NCI-H510A treated with DMSO at 0.1 percent for 48 hours (cell line): Measurements from ENCODE around the gene CD55.

Experiments
- DNase-seq: peaks from one replicate; lab custom pipeline; 2025; lab: John Stamatoyannopoulos, UW

The CD55 gene

DNA sequence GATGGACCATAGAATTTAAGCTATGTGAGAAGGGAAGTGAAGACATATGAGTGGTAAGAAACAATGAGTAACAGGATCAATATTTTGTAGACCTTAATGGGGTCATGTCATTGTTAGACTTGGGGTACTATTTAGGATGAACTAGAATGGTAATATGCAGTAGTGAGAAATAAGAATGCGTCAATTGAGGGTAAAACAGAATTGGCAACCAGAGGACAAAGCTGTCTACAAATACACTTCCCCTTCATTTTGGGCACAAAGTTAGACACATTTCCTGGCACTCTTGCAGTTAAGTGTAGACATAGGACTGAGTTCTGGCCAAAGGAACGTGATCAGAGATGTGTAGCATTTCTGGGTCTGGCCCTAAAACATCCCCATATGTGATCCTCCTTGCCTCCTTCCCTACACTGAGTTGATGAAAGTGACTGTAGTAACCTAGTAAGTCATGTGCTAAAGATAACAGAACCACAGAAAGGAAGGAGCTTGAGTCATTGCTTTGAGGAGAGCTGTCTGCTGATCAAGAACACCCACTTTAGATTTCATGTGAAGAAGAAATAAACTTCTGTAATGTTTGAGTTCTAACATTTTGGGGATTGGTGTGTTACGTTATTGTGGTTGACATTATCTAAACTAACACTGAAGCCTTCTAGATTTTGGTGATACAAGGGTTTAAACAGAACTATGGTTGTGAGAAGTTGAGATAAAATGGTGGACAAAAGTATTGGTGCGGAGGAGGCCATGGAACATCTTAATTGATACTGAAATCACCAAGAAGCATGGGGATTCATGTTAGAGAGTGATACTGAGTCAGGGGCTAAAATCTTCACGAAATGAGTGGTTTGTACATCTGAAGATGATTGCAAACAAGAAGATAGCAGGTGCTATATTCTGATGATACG is 41.7 kb downstream of the CD55 start:
- DNase-seq, result no peak

DNA sequence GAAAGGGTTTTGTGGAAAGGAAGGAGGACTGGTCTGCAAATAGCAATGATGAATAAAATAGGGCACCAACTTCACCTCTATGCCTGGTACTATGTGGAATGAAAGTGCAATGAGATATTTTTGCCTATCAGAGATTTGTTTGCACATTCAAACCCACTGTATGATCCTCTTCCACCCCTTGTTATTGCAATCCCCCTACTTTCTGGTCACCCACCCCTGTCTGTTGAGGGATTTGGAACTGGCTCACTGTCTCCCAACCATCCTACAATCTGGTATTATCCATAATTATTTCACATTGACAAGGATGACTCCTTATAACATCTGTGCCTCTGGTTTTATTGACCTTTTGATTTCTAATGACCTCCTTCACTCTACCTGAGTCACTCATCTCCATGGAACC is 42.4 kb downstream of the CD55 start:
- DNase-seq, result no peak

DNA sequence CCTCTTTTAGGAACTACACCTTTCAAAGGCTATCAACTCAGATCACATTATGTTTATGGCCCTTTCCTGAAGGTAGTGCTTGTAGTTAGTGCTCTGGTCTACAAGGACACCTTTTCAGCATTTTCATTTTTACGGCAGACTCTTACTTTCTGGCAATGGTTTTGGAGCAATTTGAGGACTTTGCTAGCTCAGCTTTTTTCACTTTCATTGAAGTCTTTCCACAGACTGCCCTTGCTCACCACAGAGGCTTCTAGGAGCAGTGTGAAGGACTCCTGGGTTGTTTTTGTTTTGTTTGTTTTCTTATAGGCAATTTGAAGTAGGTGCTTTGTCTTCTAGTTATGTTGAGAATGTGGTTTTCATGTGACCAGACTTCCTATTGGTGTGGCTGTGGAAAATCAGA is 43.1 kb downstream of the CD55 start:
- no peak for DNase-seq

DNA sequence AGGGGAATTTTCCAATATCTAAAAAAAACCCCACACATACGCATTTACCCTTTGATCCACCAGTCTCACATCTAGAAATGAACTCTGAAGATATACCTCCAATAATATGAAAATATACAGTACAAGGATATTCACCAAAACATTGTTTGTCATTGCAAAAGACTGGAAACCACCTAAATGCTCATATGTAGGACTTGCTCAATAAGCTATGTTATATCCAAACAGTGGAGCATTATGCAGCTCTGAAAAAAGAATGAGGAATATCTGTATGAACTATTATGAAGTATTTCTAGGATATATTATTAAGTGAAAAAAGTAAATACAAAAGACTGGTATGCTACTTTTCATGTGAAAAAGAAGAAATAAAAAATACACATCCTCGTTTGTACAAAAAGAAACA is 43.6 kb downstream of the CD55 start:
- no peak for DNase-seq

DNA sequence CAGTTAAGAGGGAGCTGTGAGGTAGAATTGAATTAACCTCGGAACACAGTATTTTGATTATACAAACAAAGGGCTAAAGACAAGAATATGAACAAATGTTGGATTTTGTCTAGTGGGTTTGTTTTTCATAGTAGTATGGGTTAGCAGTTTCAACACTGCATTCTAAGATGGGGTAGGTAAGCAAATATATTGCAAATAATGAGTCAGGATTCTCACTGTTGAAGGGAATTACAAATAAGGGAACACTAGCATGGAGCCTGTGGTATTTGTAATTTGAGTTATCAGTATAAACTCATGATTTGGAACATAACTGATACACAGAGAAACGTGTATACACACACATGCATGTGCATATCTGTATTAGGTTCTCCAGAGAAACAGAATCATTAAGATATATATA is 44.5 kb downstream of the CD55 start:
- DNase-seq, result no peak

DNA sequence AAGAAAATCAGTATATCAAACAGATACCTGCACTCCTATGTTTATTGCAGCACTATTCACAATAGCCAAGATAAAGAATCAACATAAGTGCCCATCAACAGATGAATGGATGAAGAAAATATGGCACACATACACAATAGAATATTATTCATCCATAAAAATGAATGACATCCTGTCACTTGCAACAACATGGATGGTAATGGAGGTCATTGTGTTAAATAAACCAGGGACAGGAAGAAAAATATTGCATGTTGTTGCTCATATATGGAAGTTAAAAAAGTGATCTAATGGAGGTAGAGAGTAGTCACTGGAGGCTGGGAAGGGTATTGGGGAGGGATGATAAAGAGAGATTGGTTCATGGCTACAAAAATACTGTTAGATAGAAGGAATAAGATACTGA is 67.2 kb downstream of the CD55 start:
- DNase-seq, result no peak

DNA sequence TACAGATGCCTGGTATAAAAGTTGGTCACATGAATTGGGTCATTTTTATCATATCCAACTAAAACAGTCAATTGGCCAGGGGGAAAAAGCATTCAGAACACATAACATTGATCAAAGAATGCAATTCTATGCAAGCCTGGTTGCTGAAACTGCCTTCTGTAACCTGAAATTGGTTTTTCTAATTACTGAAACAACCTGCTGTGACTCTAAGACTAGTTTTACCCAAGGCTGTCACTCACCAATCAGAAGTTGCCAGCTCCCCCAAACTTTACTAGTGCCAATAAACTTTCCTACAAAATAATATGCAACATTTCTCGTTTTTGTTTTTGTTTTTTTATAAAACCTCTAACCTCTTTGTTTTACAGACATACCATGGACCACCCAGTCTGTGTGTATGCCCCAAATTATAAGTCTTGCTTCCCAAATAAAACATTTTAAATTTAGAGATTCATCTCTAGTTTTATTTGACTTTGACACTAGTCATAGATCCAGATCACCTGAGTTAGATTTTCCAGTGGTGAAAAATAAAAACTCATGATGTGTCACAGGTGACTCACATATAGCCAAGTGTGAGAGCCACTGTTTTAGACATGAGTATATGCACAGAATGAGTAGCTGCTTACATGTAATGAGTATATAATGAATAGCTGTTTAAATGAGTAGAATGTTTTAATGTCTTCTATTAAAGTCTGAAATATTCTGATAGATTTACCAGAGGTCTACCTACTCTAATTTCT is 68.4 kb downstream of the CD55 start:
- no peak for DNase-seq

DNA sequence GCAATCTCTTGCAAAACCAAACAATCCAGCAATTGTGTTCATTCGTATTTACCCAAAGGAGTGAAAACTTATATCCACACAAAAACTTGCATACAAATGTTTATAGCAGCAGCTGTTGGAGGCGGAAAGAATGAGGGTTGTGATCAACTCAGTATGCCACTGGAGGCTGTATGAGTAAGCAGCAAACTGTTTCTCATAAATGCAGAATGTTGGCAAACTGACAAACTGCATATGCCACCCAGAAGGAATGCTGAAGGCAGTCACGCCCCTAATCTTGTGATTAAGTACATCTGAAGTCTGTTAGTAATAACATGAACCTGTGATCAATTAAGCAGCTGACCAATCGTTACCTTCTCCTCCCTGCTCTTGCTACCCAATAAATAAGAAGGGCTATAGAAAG is 72.1 kb downstream of the CD55 start:
- no peak for DNase-seq

DNA sequence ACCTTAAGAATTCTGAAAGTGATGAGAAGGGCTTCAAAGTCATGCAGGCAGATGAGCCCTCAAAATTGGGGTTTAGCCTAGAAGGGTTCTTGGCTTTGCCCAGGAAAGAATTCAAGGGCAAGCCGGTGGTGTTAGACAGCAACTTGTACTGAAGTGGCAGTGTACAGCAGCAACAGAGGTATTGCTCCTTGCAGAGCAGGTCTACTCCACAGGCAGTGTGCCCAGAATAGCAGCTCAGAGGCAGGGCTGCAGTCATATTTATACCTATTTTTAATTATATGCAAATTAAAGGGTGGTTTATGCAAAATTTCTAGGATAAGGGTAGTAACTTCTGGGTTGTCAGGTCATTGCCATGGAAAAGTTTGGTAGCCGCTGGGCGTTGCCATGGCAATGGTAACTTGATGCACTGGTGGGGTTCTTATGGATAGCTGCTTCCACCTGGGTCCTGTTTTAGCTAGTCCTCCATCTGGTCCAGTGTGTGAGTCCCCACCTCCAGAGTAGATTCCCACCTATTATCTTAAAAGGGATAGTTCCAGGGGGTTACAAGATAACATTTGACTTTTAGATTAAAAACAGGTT is 74.8 kb downstream of the CD55 start:
- no peak for DNase-seq

DNA sequence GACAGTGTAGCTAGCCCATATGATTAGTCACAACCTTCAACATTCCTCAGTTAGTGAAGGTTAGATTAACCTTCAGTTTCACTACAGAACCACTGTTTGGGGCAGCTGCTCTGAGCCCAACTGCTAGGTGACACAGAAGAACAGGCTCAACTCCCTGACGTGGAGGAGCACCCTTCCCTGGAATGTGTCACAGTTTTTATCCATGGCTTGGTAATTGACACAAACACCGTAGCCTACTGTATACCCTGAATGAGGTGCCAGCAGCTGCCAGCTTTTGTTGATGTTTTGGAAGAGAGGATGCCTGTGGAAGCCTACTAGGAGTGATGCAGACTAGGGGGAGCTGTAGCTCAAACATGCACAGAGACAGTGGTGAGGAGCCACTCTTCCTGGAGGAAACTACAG is 76.0 kb downstream of the CD55 start:
- DNase-seq, result no peak

DNA sequence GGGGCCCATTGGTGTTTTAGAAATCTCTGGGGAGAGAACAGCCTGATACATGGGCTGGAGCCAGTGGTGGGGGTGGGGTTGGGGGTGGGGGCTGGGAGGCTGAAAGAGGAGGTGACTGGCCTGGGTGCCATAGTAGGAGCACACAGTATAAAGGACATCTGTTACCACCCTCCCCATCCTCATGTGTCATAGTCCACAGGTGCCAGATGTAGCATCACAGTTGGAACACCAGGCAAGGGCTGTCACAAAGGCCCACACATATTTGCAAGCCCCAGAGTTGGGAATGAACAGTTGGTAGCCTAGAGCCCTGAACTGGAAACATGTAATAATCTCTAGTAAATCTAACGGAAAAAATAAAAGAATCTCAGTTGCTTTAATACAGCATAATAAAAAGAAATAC is 77.5 kb downstream of the CD55 start:
- no peak for DNase-seq

DNA sequence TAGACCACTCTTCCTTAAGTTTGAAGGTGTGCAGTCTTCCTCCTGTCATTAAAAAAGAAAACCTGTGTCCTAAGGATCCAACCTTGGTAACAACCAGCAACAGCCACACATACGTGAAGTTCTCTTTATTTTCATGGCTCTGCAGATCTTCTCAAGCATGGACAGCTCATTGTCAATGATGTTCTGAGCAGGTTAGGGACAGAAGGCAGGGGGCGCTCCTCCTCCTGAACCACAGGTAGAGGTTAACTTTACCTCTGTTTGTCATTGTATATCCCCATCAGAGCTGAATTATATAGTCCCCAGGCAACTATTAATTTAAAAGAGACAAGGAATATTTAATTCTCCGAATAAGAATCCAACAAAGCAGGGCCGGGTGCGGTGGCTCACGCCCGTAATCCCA is 80.1 kb downstream of the CD55 start:
- no peak for DNase-seq

DNA sequence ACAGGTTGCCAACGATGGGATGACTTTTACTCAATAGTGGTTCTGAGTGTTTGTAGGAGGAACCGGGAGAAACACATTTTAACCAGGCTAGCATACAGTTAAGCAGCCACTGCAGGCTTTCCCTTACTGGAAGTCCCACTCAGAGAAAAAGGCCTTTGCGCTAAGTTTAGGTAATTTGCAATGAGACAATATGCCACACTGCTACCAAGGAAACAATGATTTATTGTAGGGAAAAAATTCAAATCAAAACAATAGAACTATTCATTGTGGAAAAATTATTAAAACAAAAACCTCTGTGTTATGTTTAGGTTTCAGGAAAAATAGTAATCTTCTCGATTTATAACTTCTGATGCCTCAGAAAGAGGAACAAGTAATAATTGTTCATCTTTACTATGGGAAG is 81.3 kb downstream of the CD55 start:
- no peak for DNase-seq

DNA sequence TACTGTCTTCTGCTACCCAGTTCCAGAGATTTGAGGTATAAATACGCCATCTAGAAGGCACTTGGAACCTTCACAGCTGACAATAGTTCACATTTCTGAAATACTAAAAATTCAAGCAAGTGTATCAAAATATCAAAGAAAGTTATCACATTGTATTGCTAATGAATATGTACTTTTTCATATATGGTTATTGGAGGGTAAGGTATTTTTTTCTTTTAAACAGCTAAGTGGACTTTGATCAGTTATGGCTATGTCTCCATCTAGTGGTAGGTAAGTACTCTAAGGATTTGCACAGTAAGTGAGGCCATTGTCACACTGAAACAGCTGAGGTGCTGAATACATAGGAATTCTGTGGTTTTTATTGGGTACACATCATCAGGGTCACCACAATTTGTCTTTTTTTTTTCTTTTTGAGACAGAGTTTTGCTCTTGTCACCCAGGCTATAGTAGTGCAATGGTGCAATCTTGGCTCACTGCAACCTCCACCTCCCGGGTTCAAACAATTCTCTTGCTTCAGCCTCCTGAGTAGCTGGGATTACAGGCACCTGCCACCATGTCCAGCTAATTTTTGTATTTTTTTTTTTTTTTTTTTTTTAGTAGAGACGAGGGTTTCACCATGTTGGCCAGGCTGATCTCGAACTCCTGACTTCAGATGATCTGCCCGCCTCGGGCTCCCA is 83.5 kb downstream of the CD55 start:
- peak; percentile 87 for DNase-seq

DNA sequence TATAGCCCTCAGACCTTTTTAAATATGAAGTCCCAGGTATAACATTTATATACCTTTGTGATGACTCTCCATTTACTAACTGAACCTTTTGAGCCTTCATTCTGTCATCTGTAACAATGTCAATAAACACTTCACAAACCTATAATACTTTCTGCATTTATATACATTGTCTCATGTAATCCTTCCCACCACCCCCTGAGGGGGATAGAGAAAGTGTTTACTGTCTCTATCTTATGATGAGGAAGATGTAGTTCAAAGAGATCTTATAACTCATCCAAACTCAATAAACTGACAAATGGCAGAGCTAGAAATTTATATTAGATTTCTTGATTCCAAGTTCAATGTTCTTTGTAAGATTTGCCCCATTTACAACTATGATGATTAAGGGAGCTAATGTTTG is 84.3 kb downstream of the CD55 start:
- DNase-seq, result no peak

DNA sequence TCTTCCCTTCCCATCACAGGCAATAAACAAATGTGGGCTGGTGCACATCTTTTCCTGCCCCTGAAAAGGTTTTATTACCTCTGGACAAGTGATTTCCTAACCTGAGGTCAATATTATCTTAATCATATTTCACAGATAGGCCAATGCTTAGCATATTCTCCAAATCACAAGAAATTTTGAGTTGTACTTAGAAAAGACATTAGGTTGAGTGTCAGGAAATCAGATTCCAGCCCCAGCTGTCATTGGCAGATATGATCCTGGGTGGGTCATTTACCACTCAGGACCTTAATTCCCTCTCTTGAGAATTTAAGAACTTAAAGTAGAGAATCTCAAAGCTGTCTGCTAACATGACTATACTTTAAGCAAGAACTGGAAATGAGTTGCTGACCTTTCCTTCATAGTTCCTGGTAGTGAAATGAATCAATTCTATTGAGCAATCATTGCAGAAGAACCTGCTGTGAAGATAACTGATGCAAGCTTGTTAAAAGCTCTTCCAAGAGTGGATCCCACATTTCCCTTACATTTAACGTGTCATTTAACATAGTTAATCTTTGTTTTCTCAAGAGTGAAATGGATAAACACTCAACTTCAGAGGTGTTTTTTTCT is 86.3 kb downstream of the CD55 start:
- no peak for DNase-seq
